Right lobe of liver (tissue), 6 donors: ENCODE results near the gene SFT2D2. TPM values are rescaled to one million over a fixed set of nuclear protein-coding genes. Genes with fewer than 3 reads are reported as not detected.

Experiments used
- ATAC-seq, 4 donors: fragments of 200-7000 bp; cut with Tn5 transposase; one replicate each; pipeline ENCODE4 v1.9.1; 2020; ENCODE audit warnings: mild to moderate bottlenecking in 4 of 4, moderate library complexity in 4 of 4
- DNase-seq, 3 donors: peaks; one replicate each; pipeline ENCODE4 v3.0.0-alpha.2; 2020
- H3K27ac ChIP-seq, 3 donors: fragments of 200-600 bp; one replicate each; pipeline ENCODE4 v1.8.0; 2022
- H3K27me3 ChIP-seq, 2 donors: fragments of 200-600 bp; one replicate each; pipeline ENCODE4 v1.8.0; 2022
- H3K36me3 ChIP-seq, 4 donors: fragments of 200-600 bp; sonication (generic) in 1 of 4; one replicate each; pipeline versions ENCODE4 v1.5.1 to v1.8.0; 2017 to 2022; ENCODE audit warnings: control low read depth in 1 of 4
- H3K4me1 ChIP-seq, 4 donors: fragments of 200-600 bp; sonication (generic) in 1 of 4; one replicate each; pipeline versions ENCODE4 v1.5.1 to v1.8.0; 2017 to 2022; ENCODE audit warnings: control low read depth in 1 of 4
- H3K4me3 ChIP-seq, 3 donors: fragments of 200-600 bp; one replicate each; pipeline ENCODE4 v1.8.0; 2022
- H3K9me3 ChIP-seq, 4 donors: fragments of 200-600 bp; sonication (generic) in 1 of 4; one replicate each; pipeline versions ENCODE4 v1.5.1 to v1.8.0; 2017 to 2022; ENCODE audit warnings: control low read depth in 1 of 4
- POLR2A ChIP-seq: fragments of 450-650 bp; IDR thresholded peaks from one replicate; pipeline ENCODE4 v1.6.1; 2017; ENCODE audit warnings: antibody characterized with exemption, mild to moderate bottlenecking
- WGBS: methylation state at CpG from one replicate; pipeline ENCODE4 v1.1.6; 2018; ENCODE audit warnings: low coverage, low lambda C conversion rate; ENCODE audit not compliant: insufficient coverage; ENCODE audit errors: missing lambda C conversion rate; 5-methylcytosine and 5-hydroxymethylcytosine counted together
- intact Hi-C, 2 donors: fragments of 100-400 bp; cut with DNase I; formaldehyde crosslinking; loops; one replicate each; pipeline versions ENCODE4 v1.11.2 to v1.14.1; 2022
- total RNA-seq, 6 experiments: library from RNA; depleted of rRNA in 2 of 6; stranded (reverse); fragments of >200 nt in 2 of 6; fragmentation: NEBNext Ultra II Directional in 3 of 6; extraction: Animal tissue kit (Norgen Biotek cat#: 25700) in 3 of 6; gene quantifications; one replicate each; pipeline versions ENCODE4 v1.1.0 to v1.2.4, GENCODE V29; 2016 to 2023
- TF ChIP-seq, protein P1 (sequence below), 4 donors: fragments of 200-600 bp in 3 of 4; fragments of 450-650 bp in 1 of 4; IDR thresholded peaks; one replicate each; pipeline versions ENCODE4 v1.5.1 to v1.8.0; 2016 to 2022; ENCODE audit warnings: antibody characterized with exemption in 4 of 4, mild to moderate bottlenecking in 2 of 4
- donor health status: DM: no; HTN: yes; CAD: no.
- donor health status: DM: no; HTN: no; CAD: no.
- donor health status: DM: no; HTN: no; CAD: no.
- donor health status: DM: no; HTN: yes; CAD: no.
- donor health status: DM: no; HTN: yes; CAD: no.

Gene SFT2D2
- total RNA-seq, 6 experiments from 2014 or later, result 26.5 to 35.4 (median 29.8) TPM

DNA sequence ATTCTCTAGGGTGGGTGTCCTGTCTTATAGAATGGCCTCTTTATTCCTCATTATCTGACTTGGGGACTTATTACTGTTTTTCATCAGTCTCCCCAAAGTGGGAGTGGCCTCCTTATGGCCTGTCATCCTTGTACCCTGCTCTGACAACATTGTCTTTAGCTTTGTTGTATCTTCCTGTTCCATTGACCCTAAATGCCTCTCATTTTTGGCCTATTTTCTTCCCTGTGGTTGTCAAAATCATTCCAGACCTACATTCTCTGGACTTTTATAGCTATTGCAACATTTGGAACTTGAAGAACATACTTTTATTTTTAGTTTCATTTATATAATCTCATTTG, 9.7 kb downstream of the SFT2D2 start:
- TF ChIP-seq, protein P1, sequence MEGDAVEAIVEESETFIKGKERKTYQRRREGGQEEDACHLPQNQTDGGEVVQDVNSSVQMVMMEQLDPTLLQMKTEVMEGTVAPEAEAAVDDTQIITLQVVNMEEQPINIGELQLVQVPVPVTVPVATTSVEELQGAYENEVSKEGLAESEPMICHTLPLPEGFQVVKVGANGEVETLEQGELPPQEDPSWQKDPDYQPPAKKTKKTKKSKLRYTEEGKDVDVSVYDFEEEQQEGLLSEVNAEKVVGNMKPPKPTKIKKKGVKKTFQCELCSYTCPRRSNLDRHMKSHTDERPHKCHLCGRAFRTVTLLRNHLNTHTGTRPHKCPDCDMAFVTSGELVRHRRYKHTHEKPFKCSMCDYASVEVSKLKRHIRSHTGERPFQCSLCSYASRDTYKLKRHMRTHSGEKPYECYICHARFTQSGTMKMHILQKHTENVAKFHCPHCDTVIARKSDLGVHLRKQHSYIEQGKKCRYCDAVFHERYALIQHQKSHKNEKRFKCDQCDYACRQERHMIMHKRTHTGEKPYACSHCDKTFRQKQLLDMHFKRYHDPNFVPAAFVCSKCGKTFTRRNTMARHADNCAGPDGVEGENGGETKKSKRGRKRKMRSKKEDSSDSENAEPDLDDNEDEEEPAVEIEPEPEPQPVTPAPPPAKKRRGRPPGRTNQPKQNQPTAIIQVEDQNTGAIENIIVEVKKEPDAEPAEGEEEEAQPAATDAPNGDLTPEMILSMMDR (IDR thresholded peaks at IDR 0.05), result no peak
- no peak for TF ChIP-seq POLR2A
- Histone ChIP-seq H3K27me3 (no peaks in the 10 kb centered on the region), H3K4me3 (no peak overlapping the region), H3K9me3 (no peaks in the 10 kb centered on the region), H3K36me3 (peaks cover 2 to 28% (median 6%) of the 10 kb centered on the region in 4 donors), H3K4me1 (peaks cover 0 to 34% (median 14%) of the 10 kb centered on the region in 4 donors), H3K27ac (peak overlapping the region in 2 of 3 donors; percentile 11 to 47)
- peak; percentile 26 to 53 (median 42) for ATAC-seq
- no peak for DNase-seq
- intact Hi-C loops, result loop anchor here in 1 of 2 donors (10.0 kb wide), 1 partner anchor 61 kb away; the partner anchor contains the start of gene TIPRL

DNA sequence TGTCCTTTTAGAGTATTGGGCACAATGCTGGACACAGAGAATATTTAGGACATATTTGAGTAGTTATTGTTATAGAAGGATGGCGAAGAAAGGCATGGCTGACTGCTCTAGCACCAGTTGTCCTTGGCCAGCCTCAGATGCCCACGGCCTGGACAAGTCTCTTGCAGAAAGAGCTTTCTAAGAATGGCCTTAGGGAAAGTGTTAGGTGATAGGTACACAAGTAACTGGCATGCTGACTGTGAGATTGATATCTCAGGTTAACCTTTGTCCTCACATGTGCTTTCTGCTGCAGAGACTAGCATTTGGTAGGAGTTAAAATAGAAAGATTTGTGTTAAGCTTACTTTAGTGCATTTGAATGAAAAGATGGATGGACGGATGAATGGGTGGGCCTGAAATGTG, 10.1 kb downstream of the SFT2D2 start:
- Histone ChIP-seq H3K36me3 (peaks cover 2 to 30% (median 6%) of the 10 kb centered on the region in 4 donors), H3K4me3 (no peak overlapping the region), H3K9me3 (no peaks in the 10 kb centered on the region), H3K27ac (peak overlapping the region in 2 of 3 donors; percentile 11 to 47), H3K4me1 (peaks cover 0 to 30% (median 13%) of the 10 kb centered on the region in 4 donors), H3K27me3 (no peaks in the 10 kb centered on the region)
- 36% methylated on average over 3 of the region's 3 CpGs for WGBS
- DNase-seq (peak in 1 of 3 donors; percentile 59), ATAC-seq (peak; percentile 84 to 89 (median 87))
- TF ChIP-seq, protein P1 (IDR thresholded peaks at IDR 0.05), result no peak
- no peak for TF ChIP-seq POLR2A
- intact Hi-C loops, result loop anchor here in 1 of 2 donors (10.0 kb wide), 1 partner anchor 61 kb away; the partner anchor contains the start of gene TIPRL

DNA sequence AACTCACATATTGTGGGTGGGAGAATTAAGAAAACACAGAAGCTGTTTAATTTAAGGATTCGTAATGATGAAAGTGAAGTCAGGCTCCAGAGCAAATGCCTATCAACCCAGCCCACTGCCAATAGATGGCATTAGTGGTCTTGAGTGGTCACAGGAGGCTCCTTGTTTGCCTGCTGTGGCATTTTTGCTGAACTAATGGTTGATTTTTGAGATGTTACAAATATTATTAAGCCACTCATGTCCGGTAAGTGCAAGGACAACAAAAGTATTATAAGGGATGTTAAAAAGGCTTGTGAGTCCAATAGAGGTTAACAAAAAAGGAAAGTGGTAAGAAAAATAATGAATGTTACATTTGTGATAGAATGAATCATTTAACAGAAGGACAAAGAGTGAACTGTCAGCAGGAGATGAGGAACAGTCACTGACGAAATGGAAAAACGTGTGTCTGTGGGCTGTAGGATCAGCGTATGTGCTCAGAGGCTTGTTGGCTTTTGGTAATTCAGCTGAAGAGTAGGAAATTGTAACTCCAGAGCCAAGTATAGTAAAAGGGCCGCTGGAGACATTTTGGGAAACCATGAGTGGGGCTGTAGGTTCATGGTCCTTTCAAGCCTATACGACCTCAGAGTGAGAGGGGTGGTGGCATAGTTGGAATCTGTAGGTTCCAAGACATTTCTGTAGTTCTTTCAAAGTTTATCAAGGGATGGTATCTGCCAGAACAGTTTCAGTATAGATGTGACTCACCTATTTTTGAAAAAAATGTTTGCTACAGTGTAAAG, 11.2 kb downstream of the SFT2D2 start:
- WGBS, result 91% methylated on average over 7 of the region's 7 CpGs
- Histone ChIP-seq H3K4me1 (peaks cover 0 to 24% (median 10%) of the 10 kb centered on the region in 4 donors), H3K27ac (no peak overlapping the region), H3K36me3 (peaks cover 2 to 29% (median 6%) of the 10 kb centered on the region in 4 donors), H3K9me3 (no peaks in the 10 kb centered on the region), H3K4me3 (no peak overlapping the region), H3K27me3 (no peaks in the 10 kb centered on the region)
- ATAC-seq, result no peak
- DNase-seq, result no peak
- TF ChIP-seq, protein P1 (IDR thresholded peaks at IDR 0.05), result no peak
- TF ChIP-seq POLR2A, result no peak
- intact Hi-C loops, result loop anchor here in 1 of 2 donors (10.0 kb wide), 1 partner anchor 62 kb away; the partner anchor contains the start of gene TIPRL

DNA sequence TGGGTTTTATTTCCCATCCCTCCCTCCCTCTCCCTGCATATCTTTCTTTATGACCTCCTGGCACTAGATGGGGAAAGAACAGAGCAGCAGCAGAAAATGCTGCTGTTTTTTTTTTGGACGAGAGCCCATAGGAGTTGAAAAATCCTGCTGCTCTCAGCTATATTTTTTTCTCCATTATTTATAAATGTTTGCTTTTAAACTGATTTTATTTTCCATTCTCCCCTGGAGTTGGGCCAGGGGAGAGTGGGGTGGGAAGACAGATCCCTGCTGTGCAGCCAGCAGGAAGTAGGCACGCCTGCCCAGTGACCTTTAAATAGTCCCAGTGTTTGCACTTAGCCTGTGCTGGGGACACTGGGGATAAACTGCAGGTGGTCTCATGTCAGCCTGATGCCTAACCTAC, 17.4 kb downstream of the SFT2D2 start:
- H3K27ac ChIP-seq, result no peak overlapping the region
- 24% methylated on average over 2 of the region's 2 CpGs for WGBS
- peaks cover 0 to 6% (median 0%) of the 10 kb centered on the region in 4 donors for H3K4me1 ChIP-seq
- intact Hi-C loops, result no loop called here
- H3K4me3 ChIP-seq, result no peak overlapping the region
- ATAC-seq, result peak; percentile 54 to 83 (median 78)
- no peak for TF ChIP-seq POLR2A
- TF ChIP-seq, protein P1 (IDR thresholded peaks at IDR 0.05), result no peak
- peaks cover 0 to 30% (median 8%) of the 10 kb centered on the region in 4 donors for H3K36me3 ChIP-seq
- H3K27me3 ChIP-seq, result no peaks in the 10 kb centered on the region
- no peaks in the 10 kb centered on the region for H3K9me3 ChIP-seq
- no peak for DNase-seq
